Measurements from ENCODE around the gene FIG4. TPM values are rescaled to one million over a fixed set of nuclear protein-coding genes. Genes with fewer than 3 reads are reported as not detected.

Gene FIG4
- total RNA-seq, result 10 to 100 TPM; 17.3 to 18.2 TPM

GRCh38 chr6:109690737-109691621 lies at the start of gene FIG4, which contains the start of gene AK9:
Gene FIG4 (plus strand): TSS chr6:109691296. CDS start chr6:109691436, 140 bp downstream.
Gene AK9 (minus strand): TSS chr6:109691202. CDS start chr6:109675745, 15,457 bp downstream.
- H3K36me3 Mint-ChIP-seq, result peaks cover 5% of the 10 kb centered on the region
- CTCF ChIA-PET, result interaction anchor here (0.9 to 3.0 kb wide), 4 partner anchors 13 to 349 kb away, joined by 3 to 26 read pairs (median 4); no protein-coding TSS in a partner anchor
- peak within 1 kb of the TSS; percentile 96 for H3K4me3 Mint-ChIP-seq
- H3K27me3 Mint-ChIP-seq, result no peaks in the 10 kb centered on the region
- H3K9me3 Mint-ChIP-seq, result no peaks in the 10 kb centered on the region
- peak; percentile 95 for DNase-seq
- peaks cover 30% of the 10 kb centered on the region for H3K4me1 Mint-ChIP-seq (ENCODE audit: low read depth)
- intact Hi-C loops (cut with micrococcal nuclease), result loop anchor here (1.0 to 10.0 kb wide), 9 partner anchors 14 to 596 kb away; partner anchors contain the start of genes CD164, CDC40, CEP57L1 and PPIL6
- POLR2A ChIA-PET, result interaction anchor here (2.0 kb wide), 1 partner anchor 349 kb away, joined by 5 read pairs; no protein-coding TSS in a partner anchor
- H3K27ac Mint-ChIP-seq, result peak within 1 kb of the TSS; percentile 89

GRCh38 chr6:109644131-109644530 lies 47.0 kb upstream of the FIG4 start:
- Mint-ChIP-seq H3K27ac (no peak overlapping the region), H3K36me3 (peaks cover 37% of the 10 kb centered on the region), H3K9me3 (peaks cover 3% of the 10 kb centered on the region), H3K27me3 (no peaks in the 10 kb centered on the region), H3K4me3 (no peak overlapping the region), H3K4me1 (ENCODE audit: low read depth) (no peaks in the 10 kb centered on the region)
- POLR2A ChIA-PET, result no interaction called here
- DNase-seq, result no peak
- intact Hi-C loops (cut with micrococcal nuclease), result no loop called here
- CTCF ChIA-PET, result no interaction called here

- POLR2A ChIA-PET, result no interaction called here
- Mint-ChIP-seq H3K4me1 (ENCODE audit: low read depth) (no peaks in the 10 kb centered on the region), H3K4me3 (no peak overlapping the region), H3K36me3 (no peaks in the 10 kb centered on the region), H3K27ac (no peak overlapping the region), H3K9me3 (no peaks in the 10 kb centered on the region), H3K27me3 (no peaks in the 10 kb centered on the region)
- no peak for DNase-seq
- CTCF ChIA-PET, result no interaction called here
- intact Hi-C loops (cut with micrococcal nuclease), result no loop called here
These were observed 37.8 kb upstream of the FIG4 start for GRCh38 chr6:109653264-109653663.

- Mint-ChIP-seq H3K27me3 (no peaks in the 10 kb centered on the region), H3K4me3 (no peak overlapping the region), H3K36me3 (no peaks in the 10 kb centered on the region), H3K9me3 (no peaks in the 10 kb centered on the region), H3K27ac (no peak overlapping the region), H3K4me1 (ENCODE audit: low read depth) (peaks cover 2% of the 10 kb centered on the region)
- no peak for DNase-seq
- ChIA-PET POLR2A (no interaction called here), CTCF (no interaction called here)
- intact Hi-C loops (cut with micrococcal nuclease), result no loop called here
These were observed 35.3 kb upstream of the FIG4 start for GRCh38 chr6:109655761-109656262.

- H3K4me1 Mint-ChIP-seq (ENCODE audit: low read depth), result peaks cover 2% of the 10 kb centered on the region
- H3K27ac Mint-ChIP-seq, result no peak overlapping the region
- DNase-seq, result peak; percentile 16
- ChIA-PET POLR2A (no interaction called here), CTCF (no interaction called here)
- H3K9me3 Mint-ChIP-seq, result no peaks in the 10 kb centered on the region
- H3K4me3 Mint-ChIP-seq, result no peak overlapping the region
- no peaks in the 10 kb centered on the region for H3K36me3 Mint-ChIP-seq
- intact Hi-C loops (cut with micrococcal nuclease), result no loop called here
- H3K27me3 Mint-ChIP-seq, result no peaks in the 10 kb centered on the region
These were observed 30.4 kb upstream of the FIG4 start for GRCh38 chr6:109660526-109661320.

GRCh38 chr6:109662192-109662591 lies 28.9 kb upstream of the FIG4 start:
- H3K4me3 Mint-ChIP-seq, result no peak overlapping the region
- H3K27ac Mint-ChIP-seq, result no peak overlapping the region
- POLR2A ChIA-PET, result no interaction called here
- intact Hi-C loops (cut with micrococcal nuclease), result no loop called here
- H3K27me3 Mint-ChIP-seq, result no peaks in the 10 kb centered on the region
- no peaks in the 10 kb centered on the region for H3K36me3 Mint-ChIP-seq
- CTCF ChIA-PET, result no interaction called here
- no peaks in the 10 kb centered on the region for H3K9me3 Mint-ChIP-seq
- no peak for DNase-seq
- peaks cover 2% of the 10 kb centered on the region for H3K4me1 Mint-ChIP-seq (ENCODE audit: low read depth)

GRCh38 chr6:109669811-109670210 lies 21.3 kb upstream of the FIG4 start:
- no peaks in the 10 kb centered on the region for H3K27me3 Mint-ChIP-seq
- no peak overlapping the region for H3K27ac Mint-ChIP-seq
- no peak for DNase-seq
- H3K4me3 Mint-ChIP-seq, result no peak overlapping the region
- intact Hi-C loops (cut with micrococcal nuclease), result no loop called here
- POLR2A ChIA-PET, result no interaction called here
- H3K9me3 Mint-ChIP-seq, result no peaks in the 10 kb centered on the region
- CTCF ChIA-PET, result no interaction called here
- no peaks in the 10 kb centered on the region for H3K4me1 Mint-ChIP-seq (ENCODE audit: low read depth)
- H3K36me3 Mint-ChIP-seq, result peaks cover 21% of the 10 kb centered on the region

GRCh38 chr6:109671733-109672132 lies 19.4 kb upstream of the FIG4 start:
- intact Hi-C loops (cut with micrococcal nuclease), result no loop called here
- H3K9me3 Mint-ChIP-seq, result peaks cover 2% of the 10 kb centered on the region
- H3K27ac Mint-ChIP-seq, result no peak overlapping the region
- no peaks in the 10 kb centered on the region for H3K27me3 Mint-ChIP-seq
- H3K4me1 Mint-ChIP-seq (ENCODE audit: low read depth), result no peaks in the 10 kb centered on the region
- no peak for DNase-seq
- H3K36me3 Mint-ChIP-seq, result peaks cover 24% of the 10 kb centered on the region
- CTCF ChIA-PET, result interaction anchor here (1.1 kb wide), 1 partner anchor 34 kb away, joined by 3 read pairs; no protein-coding TSS in a partner anchor
- H3K4me3 Mint-ChIP-seq, result no peak overlapping the region
- POLR2A ChIA-PET, result no interaction called here

GRCh38 chr6:109672175-109672574 lies 18.9 kb upstream of the FIG4 start:
- H3K27ac Mint-ChIP-seq, result no peak overlapping the region
- no peaks in the 10 kb centered on the region for H3K4me1 Mint-ChIP-seq (ENCODE audit: low read depth)
- POLR2A ChIA-PET, result no interaction called here
- peaks cover 26% of the 10 kb centered on the region for H3K36me3 Mint-ChIP-seq
- no peak overlapping the region for H3K4me3 Mint-ChIP-seq
- no peaks in the 10 kb centered on the region for H3K27me3 Mint-ChIP-seq
- CTCF ChIA-PET, result interaction anchor here (1.1 kb wide), 1 partner anchor 33 kb away, joined by 3 read pairs; no protein-coding TSS in a partner anchor
- DNase-seq, result no peak
- intact Hi-C loops (cut with micrococcal nuclease), result no loop called here
- peaks cover 4% of the 10 kb centered on the region for H3K9me3 Mint-ChIP-seq

GRCh38 chr6:109672839-109673238 lies 18.3 kb upstream of the FIG4 start:
- CTCF ChIA-PET, result no interaction called here
- Mint-ChIP-seq H3K4me1 (ENCODE audit: low read depth) (no peaks in the 10 kb centered on the region), H3K36me3 (peaks cover 26% of the 10 kb centered on the region), H3K9me3 (peaks cover 4% of the 10 kb centered on the region), H3K27me3 (no peaks in the 10 kb centered on the region), H3K4me3 (no peak overlapping the region), H3K27ac (no peak overlapping the region)
- POLR2A ChIA-PET, result no interaction called here
- no peak for DNase-seq
- intact Hi-C loops (cut with micrococcal nuclease), result no loop called here

- Mint-ChIP-seq H3K9me3 (peaks cover 4% of the 10 kb centered on the region), H3K4me3 (no peak overlapping the region), H3K36me3 (peaks cover 13% of the 10 kb centered on the region), H3K4me1 (ENCODE audit: low read depth) (peaks cover 4% of the 10 kb centered on the region), H3K27ac (no peak overlapping the region), H3K27me3 (no peaks in the 10 kb centered on the region)
- CTCF ChIA-PET, result no interaction called here
- intact Hi-C loops (cut with micrococcal nuclease), result no loop called here
- DNase-seq, result no peak
- POLR2A ChIA-PET, result no interaction called here
These were observed 14.4 kb upstream of the FIG4 start for GRCh38 chr6:109676724-109677123.

GRCh38 chr6:109678240-109678639 lies 12.9 kb upstream of the FIG4 start:
- Mint-ChIP-seq H3K27ac (no peak overlapping the region), H3K4me1 (ENCODE audit: low read depth) (peaks cover 4% of the 10 kb centered on the region), H3K4me3 (no peak overlapping the region), H3K9me3 (peaks cover 4% of the 10 kb centered on the region), H3K27me3 (no peaks in the 10 kb centered on the region), H3K36me3 (peaks cover 11% of the 10 kb centered on the region)
- intact Hi-C loops (cut with micrococcal nuclease), result no loop called here
- ChIA-PET CTCF (interaction anchor here (0.7 to 1.2 kb wide), 2 partner anchors 27 to 143 kb away, joined by 3 read pairs; no protein-coding TSS in a partner anchor), POLR2A (no interaction called here)
- DNase-seq, result no peak
